ENCODE measurements around the gene ATG9B. TPM values are rescaled to one million over a fixed set of nuclear protein-coding genes. Genes with fewer than 3 reads are reported as not detected.
A peak's percentile ranks its signal among the peaks of the same experiment; 100 is the strongest.

ATG9B gene
- total and polyA plus RNA-seq, 9 of the 15 experiments (the other 6 are each of a cell fraction or from before 2014, with no cell fraction given), result 0.29 to 8.0 (median 2.1) TPM

DNA sequence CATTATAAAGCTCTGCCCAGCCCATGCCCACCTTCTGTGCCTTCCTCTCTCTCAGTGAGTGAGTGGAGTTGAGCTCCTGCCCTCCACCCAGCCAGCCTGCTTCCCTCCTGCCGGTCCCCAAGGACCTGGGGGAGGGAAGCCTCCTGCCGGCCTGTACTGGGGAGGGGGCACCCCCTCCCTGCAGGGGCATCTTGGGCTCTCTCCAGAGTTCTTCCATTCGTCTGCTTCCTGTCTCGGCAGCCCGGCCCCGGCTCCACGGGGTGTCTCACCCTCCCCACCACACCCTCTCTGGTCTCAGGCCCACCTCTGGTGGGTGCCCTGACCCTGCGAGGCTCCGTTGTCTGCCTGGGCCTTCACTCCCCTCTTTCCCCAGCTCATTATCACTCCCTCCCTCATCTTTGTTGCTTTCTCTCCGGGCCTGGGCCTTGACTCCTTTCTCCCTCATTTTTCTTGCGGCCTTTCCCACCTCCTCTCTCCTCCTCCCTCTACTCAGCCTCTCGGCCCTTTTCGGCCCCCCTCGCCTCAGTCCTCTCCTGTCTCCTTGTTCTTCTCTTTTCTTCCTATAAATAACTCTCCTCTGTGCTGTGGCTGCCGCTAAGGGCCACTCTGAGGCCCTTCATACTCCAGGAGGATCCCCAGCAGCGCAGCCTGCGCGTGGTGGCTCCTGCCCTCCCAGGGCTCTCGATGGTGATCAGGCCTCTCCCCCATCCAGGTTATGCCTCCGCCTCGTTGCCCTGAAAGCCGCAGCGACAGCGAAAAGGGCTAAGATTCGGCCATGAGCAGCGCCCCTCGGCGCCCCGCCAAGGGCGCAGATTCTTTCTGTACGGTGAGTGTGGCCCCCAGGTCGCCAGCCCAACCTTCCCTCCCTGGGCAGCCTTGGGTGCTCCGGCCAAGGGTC is 37.2 kb upstream of the ATG9B start (continued):
- TF ChIP-seq ZNF121 (CRISPR knock-in tag; conservative IDR thresholded peaks at IDR 0.05) (no peak), ZNF507 (tag; conservative IDR thresholded peaks at IDR 0.05) (no peak), ZNF561 (CRISPR knock-in tag; conservative IDR thresholded peaks at IDR 0.05) (no peak), CTBP1 (IDR thresholded peaks at IDR 0.05; ENCODE audit: borderline replicate concordance) (no peak), VEZF1 (CRISPR knock-in tag; IDR thresholded peaks at IDR 0.05) (no peak; the same call in 1 of the 2 replicates), RREB1 (CRISPR knock-in tag; IDR thresholded peaks at IDR 0.05) (no peak), LCOR (CRISPR knock-in tag; IDR thresholded peaks at IDR 0.05) (0 out of 2 replicates have a peak, but pooled peaks have one; percentile 25), POLR2G (IDR thresholded peaks at IDR 0.05; ENCODE audit: low read depth, low read length) (peak; percentile 43), DMBX1 (CRISPR knock-in tag; IDR thresholded peaks at IDR 0.05; ENCODE audit: borderline replicate concordance) (no peak), BRD9 (IDR thresholded peaks at IDR 0.05; ENCODE audit: low read depth, partially characterized antibody) (no peak), KDM1A (IDR thresholded peaks at IDR 0.05) (no peak), ZFX (CRISPR knock-in tag; IDR thresholded peaks at IDR 0.05) (peak; percentile 58), TFAP4 (CRISPR knock-in tag; IDR thresholded peaks at IDR 0.05; ENCODE audit: borderline replicate concordance) (0 out of 2 replicates have a peak, but pooled peaks have one; percentile 2)
- TF ChIP-seq, protein P1, sequence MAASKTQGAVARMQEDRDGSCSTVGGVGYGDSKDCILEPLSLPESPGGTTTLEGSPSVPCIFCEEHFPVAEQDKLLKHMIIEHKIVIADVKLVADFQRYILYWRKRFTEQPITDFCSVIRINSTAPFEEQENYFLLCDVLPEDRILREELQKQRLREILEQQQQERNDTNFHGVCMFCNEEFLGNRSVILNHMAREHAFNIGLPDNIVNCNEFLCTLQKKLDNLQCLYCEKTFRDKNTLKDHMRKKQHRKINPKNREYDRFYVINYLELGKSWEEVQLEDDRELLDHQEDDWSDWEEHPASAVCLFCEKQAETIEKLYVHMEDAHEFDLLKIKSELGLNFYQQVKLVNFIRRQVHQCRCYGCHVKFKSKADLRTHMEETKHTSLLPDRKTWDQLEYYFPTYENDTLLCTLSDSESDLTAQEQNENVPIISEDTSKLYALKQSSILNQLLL (CRISPR knock-in tag; IDR thresholded peaks at IDR 0.05; ENCODE audit: borderline replicate concordance), result no peak
- TF ChIP-seq, protein P2, sequence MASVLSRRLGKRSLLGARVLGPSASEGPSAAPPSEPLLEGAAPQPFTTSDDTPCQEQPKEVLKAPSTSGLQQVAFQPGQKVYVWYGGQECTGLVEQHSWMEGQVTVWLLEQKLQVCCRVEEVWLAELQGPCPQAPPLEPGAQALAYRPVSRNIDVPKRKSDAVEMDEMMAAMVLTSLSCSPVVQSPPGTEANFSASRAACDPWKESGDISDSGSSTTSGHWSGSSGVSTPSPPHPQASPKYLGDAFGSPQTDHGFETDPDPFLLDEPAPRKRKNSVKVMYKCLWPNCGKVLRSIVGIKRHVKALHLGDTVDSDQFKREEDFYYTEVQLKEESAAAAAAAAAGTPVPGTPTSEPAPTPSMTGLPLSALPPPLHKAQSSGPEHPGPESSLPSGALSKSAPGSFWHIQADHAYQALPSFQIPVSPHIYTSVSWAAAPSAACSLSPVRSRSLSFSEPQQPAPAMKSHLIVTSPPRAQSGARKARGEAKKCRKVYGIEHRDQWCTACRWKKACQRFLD (CRISPR knock-in tag; IDR thresholded peaks at IDR 0.05), result no peak
